PC-3 (cell line): ENCODE results near the gene SH2D3A.

Experiments used
- EZH2 ChIP-seq: fragments of 300-600 bp; sonication (generic); IDR thresholded peaks from one replicate; pipeline ENCODE4 v1.6.1; 2017; ENCODE audit warnings: antibody characterized with exemption, mild to moderate bottlenecking, low read length; ENCODE audit not compliant: unreplicated experiment
- EZH2phosphoT487 ChIP-seq: fragments of 300-600 bp; sonication (generic); IDR thresholded peaks from 2 replicates; pipeline ENCODE4 v1.6.1; 2018; ENCODE audit warnings: mild to moderate bottlenecking, antibody characterized with exemption, low read length, borderline replicate concordance
- TF ChIP-seq, protein P1 (sequence below): fragments of 300-600 bp; sonication (generic); conservative IDR thresholded peaks from 2 replicates; pipeline ENCODE4 v1.5.1; 2017; ENCODE audit warnings: antibody characterized with exemption, low read depth, mild to moderate bottlenecking, low read length

DNA sequence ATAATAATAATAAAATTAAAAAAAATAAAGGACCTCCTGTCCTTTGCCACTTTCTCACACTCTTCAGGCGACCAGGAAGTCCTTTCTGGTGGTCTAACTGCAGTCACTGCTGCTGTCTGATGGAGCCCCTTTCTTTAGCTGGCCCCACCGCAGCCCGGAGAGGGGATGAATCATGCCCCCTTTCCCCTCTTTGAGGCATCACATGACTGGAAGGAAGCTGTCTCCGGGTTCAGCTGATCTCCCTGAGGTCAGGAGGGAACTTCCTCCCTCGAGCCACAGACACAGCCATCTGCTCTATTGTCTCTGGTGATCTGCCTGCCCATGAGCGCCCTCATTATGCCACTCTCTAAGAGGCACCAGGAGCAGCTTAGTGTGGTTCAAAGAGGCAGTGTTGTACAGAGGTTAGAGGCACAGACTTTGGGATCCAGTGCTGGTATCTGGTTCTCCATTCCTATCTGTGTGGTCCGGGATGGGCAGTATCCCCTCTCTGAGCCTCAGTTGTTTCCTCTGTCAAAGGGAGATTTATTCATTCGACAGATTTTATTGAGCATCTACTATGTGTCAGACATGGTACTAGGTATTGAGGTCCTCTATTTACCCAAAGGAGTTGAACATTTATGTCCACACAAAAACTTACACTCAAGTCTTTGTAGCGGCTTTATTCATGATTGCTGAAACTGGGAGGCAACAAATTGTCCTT is 35.3 kb upstream of the SH2D3A start:
- TF ChIP-seq EZH2, result no peak
- TF ChIP-seq, protein P1, sequence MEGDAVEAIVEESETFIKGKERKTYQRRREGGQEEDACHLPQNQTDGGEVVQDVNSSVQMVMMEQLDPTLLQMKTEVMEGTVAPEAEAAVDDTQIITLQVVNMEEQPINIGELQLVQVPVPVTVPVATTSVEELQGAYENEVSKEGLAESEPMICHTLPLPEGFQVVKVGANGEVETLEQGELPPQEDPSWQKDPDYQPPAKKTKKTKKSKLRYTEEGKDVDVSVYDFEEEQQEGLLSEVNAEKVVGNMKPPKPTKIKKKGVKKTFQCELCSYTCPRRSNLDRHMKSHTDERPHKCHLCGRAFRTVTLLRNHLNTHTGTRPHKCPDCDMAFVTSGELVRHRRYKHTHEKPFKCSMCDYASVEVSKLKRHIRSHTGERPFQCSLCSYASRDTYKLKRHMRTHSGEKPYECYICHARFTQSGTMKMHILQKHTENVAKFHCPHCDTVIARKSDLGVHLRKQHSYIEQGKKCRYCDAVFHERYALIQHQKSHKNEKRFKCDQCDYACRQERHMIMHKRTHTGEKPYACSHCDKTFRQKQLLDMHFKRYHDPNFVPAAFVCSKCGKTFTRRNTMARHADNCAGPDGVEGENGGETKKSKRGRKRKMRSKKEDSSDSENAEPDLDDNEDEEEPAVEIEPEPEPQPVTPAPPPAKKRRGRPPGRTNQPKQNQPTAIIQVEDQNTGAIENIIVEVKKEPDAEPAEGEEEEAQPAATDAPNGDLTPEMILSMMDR, result no peak
- TF ChIP-seq EZH2phosphoT487, result no peak
